HG03571 (cell line): Measurements from ENCODE around the gene SEPHS1.

Source experiments
- ATAC-seq: cut with Tn5 transposase; IDR thresholded peaks from one replicate; pipeline ENCODE4 v1.9.1; 2021; ENCODE audit not compliant: unreplicated experiment

Gene SEPHS1

DNA sequence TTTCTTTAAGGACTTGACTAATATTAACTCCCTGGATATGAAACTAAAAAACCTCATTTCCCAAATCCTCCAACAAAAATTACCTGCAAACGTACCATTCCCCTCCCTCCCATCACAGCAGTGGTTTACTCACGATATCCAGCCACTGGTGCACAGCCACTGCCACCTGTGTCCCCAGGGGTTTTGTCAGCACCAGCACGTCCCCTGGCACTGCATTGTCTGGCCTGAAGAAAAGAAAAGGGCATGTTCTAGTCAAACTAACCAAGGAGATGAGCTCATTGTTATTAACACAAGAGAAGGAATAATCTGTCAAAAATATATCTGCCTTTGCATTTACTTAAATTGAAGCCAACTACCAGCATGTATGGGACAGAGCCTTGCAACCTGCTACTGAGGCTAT lies 18.5 kb downstream of the SEPHS1 start:
- no peak for ATAC-seq

- no peak for ATAC-seq
These were observed 19.5 kb downstream of the SEPHS1 start for GRCh38 chr10:13328613-13329012.

DNA sequence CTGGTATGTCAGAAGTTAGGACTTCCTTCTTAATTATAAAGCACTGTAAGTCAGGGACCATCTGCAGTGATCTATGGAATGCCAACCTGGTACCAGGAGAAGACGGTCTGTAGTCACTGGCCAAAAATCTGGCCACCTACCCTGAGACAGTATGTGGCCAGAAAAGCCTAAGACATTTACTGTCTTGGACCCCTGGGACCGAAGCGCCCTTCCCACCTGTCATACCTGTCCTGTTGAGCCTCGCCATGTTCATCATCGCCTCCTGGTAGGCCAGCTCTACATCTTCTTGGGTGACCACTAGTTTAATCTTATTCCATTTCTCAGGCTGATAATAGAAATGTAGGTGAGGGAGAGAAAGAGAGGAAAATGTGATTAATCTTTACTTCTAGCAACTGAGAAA lies 20.0 kb downstream of the SEPHS1 start:
- no peak for ATAC-seq

GRCh38 chr10:13327534-13327933 lies 20.6 kb downstream of the SEPHS1 start:
- no peak for ATAC-seq

GRCh38 chr10:13322615-13323148 lies 25.4 kb downstream of the SEPHS1 start:
- no peak for ATAC-seq

- ATAC-seq = no peak
These were observed 26.5 kb downstream of the SEPHS1 start for GRCh38 chr10:13321576-13321975.

DNA sequence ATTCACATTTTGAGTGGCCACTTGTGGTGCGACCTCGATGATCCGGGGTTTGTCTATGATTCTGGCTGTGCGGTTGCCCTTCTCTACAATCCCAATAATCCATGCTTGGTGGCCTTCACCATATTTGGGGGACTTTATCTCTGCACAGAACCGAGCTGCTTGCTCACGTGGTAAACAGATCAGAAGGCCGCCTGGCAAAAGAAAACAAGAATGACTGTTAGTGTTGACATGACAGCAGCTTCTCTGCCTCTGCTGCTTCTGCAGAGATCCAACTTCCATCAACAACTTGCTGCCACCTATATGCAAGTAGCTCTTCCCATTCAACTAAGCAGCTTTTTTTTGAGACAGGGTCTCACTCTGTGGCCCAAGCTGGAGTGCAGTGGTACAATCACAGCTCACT lies 28.9 kb downstream of the SEPHS1 start:
- ATAC-seq = no peak

- ATAC-seq = no peak
These were observed 30.6 kb downstream of the SEPHS1 start for GRCh38 chr10:13317474-13317873.

GRCh38 chr10:13316635-13317311 lies 31.3 kb downstream of the SEPHS1 start:
- ATAC-seq = no peak

GRCh38 chr10:13315361-13315760 lies 32.7 kb downstream of the SEPHS1 start:
- no peak for ATAC-seq

DNA sequence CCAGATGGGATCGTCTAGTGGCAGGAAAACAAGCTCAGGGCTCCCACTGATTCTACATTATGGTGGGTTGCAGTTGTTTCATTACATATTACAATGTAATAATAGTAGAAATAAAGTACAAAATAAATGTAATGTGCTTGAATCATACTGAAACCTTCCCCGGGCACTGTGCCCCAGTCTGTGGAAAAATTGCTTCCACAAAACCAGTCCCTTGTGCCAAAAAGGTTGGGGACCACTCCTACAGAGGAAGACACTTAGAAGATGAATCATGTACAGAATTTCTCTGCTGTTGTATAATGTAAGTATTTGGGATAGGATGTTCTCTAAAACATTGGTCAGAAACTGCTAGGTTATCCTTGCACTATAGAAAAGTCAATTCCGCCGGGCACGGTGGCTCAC lies 36.9 kb downstream of the SEPHS1 start:
- no peak for ATAC-seq

- no peak for ATAC-seq
These were observed 37.4 kb downstream of the SEPHS1 start for GRCh38 chr10:13310518-13311176.

DNA sequence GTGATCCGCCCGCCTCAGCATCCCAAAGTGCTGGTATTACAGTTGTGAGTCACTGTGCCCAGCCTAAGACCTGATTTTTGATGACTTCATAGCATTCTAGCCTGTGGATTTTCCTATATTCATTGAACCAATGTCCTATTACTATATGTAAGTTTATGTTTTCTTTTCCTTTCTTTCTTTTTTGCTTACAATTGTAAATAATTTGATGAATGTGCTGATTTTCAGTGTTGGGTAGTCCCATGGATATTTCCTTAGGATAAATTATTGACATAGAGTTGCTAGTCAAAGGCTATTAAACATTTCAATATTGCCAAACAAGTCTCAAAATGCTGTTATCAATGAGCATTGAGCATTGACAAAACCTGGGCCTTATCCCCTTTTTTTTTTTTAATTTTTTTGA lies 38.3 kb downstream of the SEPHS1 start:
- no peak for ATAC-seq

GRCh38 chr10:13308096-13308495 lies 40.0 kb downstream of the SEPHS1 start:
- no peak for ATAC-seq

GRCh38 chr10:13306103-13306502 lies 42.0 kb downstream of the SEPHS1 start:
- ATAC-seq = no peak

DNA sequence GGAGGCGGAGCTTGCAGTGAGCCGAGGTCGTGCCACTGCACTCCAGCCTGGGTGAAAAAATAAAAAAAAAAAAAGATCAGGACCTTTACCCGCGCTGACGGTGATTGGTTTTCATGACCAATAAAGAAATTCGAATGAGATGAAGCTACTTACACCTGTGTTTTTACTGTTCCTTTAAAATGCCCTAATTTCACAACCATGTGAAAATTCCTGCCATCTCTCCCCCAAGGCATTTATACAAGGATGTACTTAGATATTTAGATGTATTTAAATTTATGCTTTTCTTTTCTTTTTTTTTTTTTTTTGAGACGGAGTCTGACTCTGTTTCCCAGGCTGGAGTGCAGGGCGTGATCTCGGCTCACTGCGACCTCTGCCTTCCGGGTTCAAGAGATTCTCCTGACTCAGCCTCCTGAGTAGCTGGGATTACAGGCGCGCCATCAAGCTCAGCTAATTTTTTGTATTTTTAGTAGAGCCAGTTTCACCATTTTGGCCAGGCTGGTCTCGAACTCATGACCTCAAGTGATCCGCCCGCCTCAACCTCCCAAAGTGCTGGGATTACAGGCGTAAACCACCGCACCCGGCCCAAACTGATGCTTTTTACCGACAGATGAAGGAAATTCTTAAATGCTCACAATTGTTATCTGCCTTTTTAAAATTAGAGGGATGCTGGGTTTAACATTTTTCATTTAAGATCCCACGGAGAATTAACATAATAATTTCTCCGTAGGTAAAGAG lies 45.1 kb downstream of the SEPHS1 start:
- ATAC-seq = no peak

DNA sequence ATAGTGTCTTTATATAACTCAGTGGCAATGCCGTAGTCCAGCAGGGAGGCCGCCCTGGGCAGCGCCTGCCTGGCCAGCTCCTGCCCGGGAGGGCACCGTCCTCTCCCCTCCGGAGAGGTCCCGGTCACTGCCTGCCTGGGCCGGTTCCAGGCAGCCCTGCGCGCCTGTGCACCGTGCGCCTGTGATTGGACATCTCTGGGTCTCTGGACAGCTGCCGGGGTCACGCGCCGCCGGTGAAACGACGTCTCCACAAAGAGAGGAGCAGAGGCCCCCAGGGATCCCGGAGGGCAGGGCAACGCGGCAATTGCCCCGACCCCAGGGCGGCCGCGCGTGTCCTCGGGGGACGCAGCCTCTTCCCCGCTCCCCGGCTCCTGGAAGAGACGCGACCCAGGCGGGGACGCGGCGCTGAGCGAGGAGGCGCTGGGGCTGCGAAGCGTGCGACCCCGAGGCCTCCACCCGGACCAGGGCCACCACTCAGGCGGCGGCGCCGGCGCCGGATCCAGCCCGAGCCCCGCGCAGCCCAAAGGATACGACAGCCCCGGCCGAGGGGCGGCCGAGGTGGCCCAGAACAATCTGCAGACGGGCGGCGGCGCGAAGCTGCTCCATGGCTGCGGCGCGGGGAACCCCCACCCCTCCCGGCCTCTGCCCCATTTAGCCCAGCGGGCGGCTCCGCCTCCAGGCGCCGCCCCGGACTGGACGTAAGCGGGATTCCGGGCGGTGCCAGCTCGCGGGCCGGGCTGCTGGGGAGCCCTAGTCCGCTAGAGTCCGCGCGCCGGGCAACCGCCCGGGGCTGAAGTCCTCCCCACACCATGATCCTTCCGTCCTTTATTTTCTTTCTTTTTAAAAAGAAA lies 48.4 kb downstream of the SEPHS1 start, which contains the start of gene PHYH:
Gene PHYH, minus strand, starts transcription at position 628 of the 851 bp plus-strand sequence. Its CDS starts 22 bp downstream, at position 606.
- peak; percentile 70 for ATAC-seq

DNA sequence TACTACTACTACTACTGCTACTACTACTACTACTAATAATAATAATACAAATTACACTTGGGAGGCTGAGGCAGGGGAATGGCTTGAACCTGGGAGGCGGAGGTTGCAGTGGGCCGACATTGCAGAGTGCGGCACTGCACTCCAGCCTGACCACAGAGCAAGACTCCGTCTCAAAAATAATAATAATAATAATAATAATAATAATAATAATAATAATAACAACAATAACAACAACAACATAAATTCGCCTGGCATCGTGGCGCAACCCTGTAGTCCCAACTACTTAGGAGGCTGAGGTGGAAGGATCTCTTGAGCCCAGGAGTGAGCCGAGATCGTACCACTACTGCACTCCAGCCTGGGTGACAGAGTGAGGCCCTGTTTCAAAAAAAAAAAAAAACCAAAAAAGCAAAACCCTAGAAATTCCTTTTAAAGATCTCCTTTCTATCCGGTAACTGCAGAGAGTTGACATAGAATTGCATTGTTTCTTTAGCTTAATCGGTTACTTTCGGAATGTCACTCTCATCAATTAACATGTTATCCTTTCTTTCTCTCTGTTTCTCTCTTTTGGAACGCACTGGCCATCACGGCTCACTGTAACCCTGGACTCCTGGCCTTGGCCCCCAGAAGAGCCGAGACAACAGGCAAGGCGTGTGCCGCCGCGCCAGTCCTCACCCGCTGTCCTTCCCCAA lies 49.2 kb downstream of the SEPHS1 start:
- no peak for ATAC-seq

- ATAC-seq = no peak
These were observed 51.6 kb downstream of the SEPHS1 start for GRCh38 chr10:13296476-13296875.

DNA sequence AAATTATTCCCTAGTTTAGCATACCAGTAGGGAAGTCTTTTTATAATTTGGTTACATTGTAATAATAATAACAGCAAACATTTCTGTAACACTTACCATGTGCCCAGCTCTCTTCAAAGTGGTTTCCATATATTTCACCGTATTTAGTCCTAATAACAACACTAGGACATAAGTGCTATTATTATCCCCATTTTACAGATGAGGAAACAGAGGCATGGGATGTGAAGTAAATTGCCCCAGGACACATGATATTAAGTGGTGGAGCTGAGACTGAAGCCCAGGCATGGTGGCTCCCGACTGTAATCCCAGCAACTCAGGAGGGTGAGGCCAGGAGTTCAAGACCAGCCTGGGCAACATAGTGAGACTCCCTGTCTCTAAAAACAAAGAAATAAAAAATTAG lies 53.3 kb downstream of the SEPHS1 start:
- ATAC-seq = no peak
